GM12892 (cell line): ENCODE results near the gene IGLL5.

Experiments used
- POLR2A ChIP-seq: IDR thresholded peaks from 2 replicates; pipeline ENCODE4 v1.6.1; 2011; ENCODE audit warnings: low read depth, low read length, control low read depth
- TAF1 ChIP-seq: IDR thresholded peaks from 2 replicates; pipeline ENCODE4 v1.6.1; 2011; ENCODE audit warnings: low read depth, mild to moderate bottlenecking, control low read depth, low read length, borderline replicate concordance

GRCh38 chr22:22856364-22856763 is 31.3 kb upstream of the IGLL5 start:
- TF ChIP-seq TAF1 = no peak
- TF ChIP-seq POLR2A = no peak
